22Rv1 (cell line): Measurements from ENCODE around the gene DCST2.
A peak's percentile ranks its signal among the peaks of the same experiment; 100 is the strongest.

ENCODE experiments used
- H3K27ac ChIP-seq: fragments of 450-650 bp; 2 replicates; pipeline ENCODE4 v1.5.1; 2017
- ZFX ChIP-seq: fragments of 450-650 bp; IDR thresholded peaks from 2 replicates; pipeline ENCODE4 v1.6.1; 2017; ENCODE audit warnings: antibody characterized with exemption, borderline replicate concordance
- TF ChIP-seq, protein P1 (sequence below): fragments of 450-650 bp; IDR thresholded peaks from 2 replicates; pipeline ENCODE4 v1.5.1; 2017; ENCODE audit warnings: mild to moderate bottlenecking

Gene DCST2

DNA sequence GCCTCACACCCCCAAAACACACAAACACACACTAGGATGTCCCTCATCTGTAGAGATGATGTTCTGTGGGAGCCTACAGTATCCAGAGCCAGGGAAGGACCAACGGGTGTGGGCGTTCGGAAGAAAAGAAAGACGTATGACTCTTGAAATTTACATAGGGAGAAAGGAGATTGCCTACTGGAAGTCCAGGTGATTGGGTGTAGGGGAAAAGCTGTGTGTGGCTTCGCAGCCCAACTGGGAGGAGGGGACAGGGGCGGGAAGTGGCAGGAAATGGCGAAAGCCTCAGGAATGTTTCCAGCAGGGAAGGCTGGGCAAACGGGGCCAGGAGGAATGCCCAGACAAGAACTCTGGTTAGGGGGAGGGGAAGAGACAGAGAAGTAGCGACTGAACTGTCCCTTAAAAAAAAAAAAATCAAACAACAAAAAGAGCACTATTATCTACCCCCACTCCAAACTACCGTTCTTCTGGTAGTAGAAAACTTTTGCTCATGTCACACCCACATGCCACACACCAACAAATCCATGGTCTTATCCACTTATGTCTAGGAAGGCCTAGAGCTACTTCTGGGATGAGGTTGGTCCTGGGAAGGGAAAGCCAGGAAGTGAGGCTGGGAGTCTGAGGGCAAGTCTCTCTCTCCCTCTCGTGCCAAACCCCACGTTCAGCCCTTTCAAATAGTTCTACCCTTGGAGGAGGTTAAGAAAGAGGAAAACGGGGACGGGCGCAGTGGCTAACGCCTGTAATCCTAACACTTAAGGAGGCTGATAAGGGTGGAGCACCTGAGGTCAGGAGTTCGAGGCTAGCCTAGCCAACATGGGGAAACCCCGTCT is 60.9 kb downstream of the DCST2 start:
- peak overlapping the region; percentile 98 for H3K27ac ChIP-seq
- TF ChIP-seq, protein P1, sequence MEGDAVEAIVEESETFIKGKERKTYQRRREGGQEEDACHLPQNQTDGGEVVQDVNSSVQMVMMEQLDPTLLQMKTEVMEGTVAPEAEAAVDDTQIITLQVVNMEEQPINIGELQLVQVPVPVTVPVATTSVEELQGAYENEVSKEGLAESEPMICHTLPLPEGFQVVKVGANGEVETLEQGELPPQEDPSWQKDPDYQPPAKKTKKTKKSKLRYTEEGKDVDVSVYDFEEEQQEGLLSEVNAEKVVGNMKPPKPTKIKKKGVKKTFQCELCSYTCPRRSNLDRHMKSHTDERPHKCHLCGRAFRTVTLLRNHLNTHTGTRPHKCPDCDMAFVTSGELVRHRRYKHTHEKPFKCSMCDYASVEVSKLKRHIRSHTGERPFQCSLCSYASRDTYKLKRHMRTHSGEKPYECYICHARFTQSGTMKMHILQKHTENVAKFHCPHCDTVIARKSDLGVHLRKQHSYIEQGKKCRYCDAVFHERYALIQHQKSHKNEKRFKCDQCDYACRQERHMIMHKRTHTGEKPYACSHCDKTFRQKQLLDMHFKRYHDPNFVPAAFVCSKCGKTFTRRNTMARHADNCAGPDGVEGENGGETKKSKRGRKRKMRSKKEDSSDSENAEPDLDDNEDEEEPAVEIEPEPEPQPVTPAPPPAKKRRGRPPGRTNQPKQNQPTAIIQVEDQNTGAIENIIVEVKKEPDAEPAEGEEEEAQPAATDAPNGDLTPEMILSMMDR: no peak
- TF ChIP-seq ZFX: no peak

DNA sequence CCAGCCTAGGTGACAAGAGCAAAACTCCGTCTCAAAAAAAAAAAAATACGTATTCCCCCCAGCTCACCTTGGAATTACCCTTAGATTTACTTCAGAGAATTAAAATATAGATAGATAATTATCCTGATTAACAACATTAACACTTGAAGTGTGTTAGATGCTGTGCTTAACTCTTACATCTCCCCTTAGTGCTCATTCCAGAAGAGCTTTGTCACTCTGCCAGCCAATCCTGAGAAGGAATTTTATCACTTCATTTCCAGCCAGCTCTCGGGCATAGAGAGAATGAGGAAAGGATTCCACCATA is 61.4 kb downstream of the DCST2 start:
- peak overlapping the region; percentile 98 for H3K27ac ChIP-seq
- TF ChIP-seq, protein P1: no peak
- TF ChIP-seq ZFX: no peak

DNA sequence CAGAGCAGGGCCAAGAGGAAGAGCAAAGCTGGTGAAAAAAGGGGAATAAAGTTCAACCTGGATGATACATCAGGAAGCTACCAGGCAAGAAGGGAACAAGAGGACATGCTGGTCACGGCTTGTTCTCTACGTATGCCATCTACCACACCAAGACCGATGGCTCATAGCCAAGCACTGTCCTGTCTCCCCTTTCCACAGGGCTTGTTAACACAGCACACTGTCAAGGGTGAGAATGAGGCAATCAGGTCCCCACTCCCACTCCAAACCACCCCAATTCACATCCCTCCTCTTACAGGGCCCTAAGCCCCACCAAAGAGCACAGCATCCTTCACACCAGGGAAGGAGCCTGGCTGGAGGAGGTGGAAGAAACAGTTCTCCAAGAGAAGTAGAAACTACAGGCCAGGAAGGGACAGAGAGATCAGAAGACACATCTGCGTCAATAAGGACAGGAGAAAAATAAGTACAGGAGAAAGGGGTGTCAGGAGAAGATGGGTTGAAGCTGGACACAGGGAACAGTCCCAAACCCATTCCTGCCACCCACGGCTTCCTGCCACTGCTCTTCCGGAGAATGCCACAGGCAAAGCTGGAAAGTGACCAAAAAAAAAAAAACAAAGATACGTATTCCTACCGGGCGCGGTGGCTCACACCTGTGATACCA is 62.1 kb downstream of the DCST2 start:
- TF ChIP-seq ZFX: no peak
- TF ChIP-seq, protein P1: no peak
- peak overlapping the region; percentile 98 for H3K27ac ChIP-seq

DNA sequence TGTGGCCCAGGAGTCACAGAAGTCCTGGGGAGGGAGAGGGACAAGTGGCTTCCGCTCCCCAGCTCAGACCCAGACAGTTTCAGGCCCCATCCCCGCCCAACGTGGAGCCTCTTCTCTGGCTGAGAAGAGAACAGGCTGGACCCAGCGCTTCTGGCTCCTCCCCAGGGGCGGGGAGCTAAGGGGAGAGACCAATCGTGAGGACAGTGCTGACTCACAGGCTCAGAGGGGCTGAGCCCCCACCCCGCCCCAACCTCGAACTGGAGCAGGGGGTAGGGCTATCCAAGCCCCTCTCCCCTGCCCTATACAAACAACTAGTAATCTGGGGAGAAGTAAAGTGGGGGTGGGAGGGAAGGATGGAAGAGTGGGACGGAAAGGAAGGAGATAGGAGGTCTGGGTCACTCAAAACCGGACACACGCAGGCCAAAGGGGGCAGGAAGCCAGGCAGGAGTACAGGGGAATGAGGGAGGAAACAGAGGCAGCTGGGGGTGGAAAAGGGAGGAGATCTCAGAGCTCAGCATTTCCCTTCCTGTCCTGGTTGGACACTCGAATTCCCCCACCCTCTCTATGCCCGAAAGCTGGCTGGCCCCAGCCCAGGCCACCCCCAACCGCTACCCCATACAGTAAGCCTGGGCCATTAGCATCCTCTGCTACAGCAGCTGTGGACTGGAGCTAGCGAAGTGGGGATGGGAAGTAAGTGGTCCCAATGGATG is 62.8 kb downstream of the DCST2 start, which contains the start of gene SHC1:
SHC1 (minus strand) TSS at position 117 of the 710 bp plus-strand sequence. CDS start 221 bp downstream, outside the sequence.
- TF ChIP-seq, protein P1: no peak
- TF ChIP-seq ZFX: no peak
- H3K27ac ChIP-seq: peak within 1 kb of the TSS; percentile 98

DNA sequence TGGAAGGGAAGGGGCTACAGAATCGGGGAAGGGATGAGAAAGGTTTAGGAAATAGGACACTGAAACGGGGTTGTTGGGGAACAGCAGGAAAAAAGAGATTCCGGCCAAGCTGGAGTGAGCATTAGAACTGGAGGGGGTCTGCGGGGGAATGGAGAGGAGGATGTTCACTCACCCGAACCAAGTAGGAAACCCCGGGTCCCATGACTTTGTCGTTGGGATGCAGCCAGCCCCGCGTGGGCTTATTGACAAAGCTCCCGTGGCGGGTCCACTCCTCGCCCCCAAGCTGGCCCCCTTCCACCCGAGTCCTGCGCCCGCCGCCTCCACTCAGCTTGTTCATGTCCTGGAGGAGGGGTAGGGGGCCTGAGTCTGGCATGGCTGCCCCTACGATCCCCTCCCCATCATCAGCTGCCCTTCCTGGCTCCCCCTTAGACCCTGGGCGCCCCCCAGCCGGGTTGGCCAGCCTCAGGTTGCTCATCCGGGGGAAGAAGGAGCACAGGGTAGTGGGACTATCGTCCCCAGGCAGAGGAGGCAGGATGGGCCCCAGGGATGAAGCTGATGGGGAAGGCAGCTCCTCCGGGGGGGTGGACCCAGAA is 63.6 kb downstream of the DCST2 start:
- TF ChIP-seq, protein P1: no peak
- TF ChIP-seq ZFX: no peak
- peak overlapping the region; percentile 98 for H3K27ac ChIP-seq

DNA sequence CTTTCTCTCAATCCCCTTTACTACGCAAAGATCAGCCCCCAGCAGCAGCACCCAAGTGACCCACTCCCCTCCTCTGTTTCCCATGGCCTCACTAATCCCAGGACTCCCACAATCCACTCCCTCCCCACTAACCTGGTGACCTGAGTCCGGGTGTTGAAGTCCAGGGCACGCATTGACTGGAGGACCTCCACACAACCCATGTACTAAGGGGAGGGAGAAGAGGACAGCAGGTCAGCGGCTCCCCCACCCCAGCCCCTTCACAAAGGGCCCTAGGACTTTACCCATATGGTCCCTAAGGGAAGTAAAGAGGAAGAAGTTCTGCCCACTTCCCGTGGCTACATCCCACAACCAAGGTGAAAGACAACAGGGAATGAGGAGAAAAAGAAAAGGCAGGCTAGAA is 64.3 kb downstream of the DCST2 start:
- no peak for TF ChIP-seq ZFX
- TF ChIP-seq, protein P1: no peak
- H3K27ac ChIP-seq: peak overlapping the region; percentile 98; the same call in 1 of the 2 replicates
